SK-N-SH (cell line): ENCODE measurements around the gene NOBOX. TPM values are rescaled to one million over a fixed set of nuclear protein-coding genes. Genes with fewer than 3 reads are reported as not detected.
"Not testable (repeated sequence)": the region's sequence is repeated elsewhere in the genome, so short reads cannot be mapped to it uniquely, and the experiment has no call there.

Experiments
- CTCF ChIA-PET: fragments of 300-600, 350-600 bp; formaldehyde crosslinking; extraction: SDS; loops from one replicate; lab custom pipeline; 2021; lab: Yijun Ruan, JAX
- POLR2A ChIA-PET: fragments of 350-600 bp; sonication (Branson Sonifier 250); formaldehyde crosslinking; extraction: SDS; loops from one replicate; lab custom pipeline; 2020; ENCODE audit warnings: antibody characterized with exemption, inconsistent platforms; lab: Yijun Ruan, JAX
- DNase-seq: peaks from one replicate; pipeline ENCODE4 v3.0.0; 2012
- H2AFZ ChIP-seq: fragments of 200-600 bp; sonication (generic); 2 replicates; pipeline ENCODE4 v1.8.1; 2016; ENCODE audit warnings: antibody characterized with exemption, mild to moderate bottlenecking, low read depth
- H3F3A ChIP-seq: fragments of 200-600 bp; sonication (generic); replicated peaks from 2 replicates; pipeline ENCODE3; 2016; ENCODE audit warnings: antibody characterized with exemption, mild to moderate bottlenecking; ENCODE audit not compliant: insufficient read depth
- H3K27ac ChIP-seq, 2 experiments: fragments of 200-500 bp in 1 of 2; fragments of 200-600 bp in 1 of 2; sonication (Bioruptor generic) in 1 of 2; sonication (generic), shearing (Covaris generic) in 1 of 2; 2 replicates each; pipeline versions ENCODE4 v1.5.1 to v1.6.1; 2014 to 2016; ENCODE audit warnings: low read depth in 2 of 2, inconsistent platforms in 1 of 2, low read length in 1 of 2, mild to moderate bottlenecking in 1 of 2, mixed read lengths in 1 of 2
- H3K27me3 ChIP-seq: fragments of 200-600 bp; sonication (generic), shearing (Covaris generic); 2 replicates; pipeline ENCODE4 v1.6.1; 2016; ENCODE audit warnings: mixed run types; ENCODE audit not compliant: insufficient read depth
- H3K36me3 ChIP-seq, 2 experiments: fragments of 200-500 bp in 1 of 2; fragments of 200-600 bp in 1 of 2; sonication (Bioruptor generic) in 1 of 2; sonication (generic) in 1 of 2; replicated peaks in 1 of 2; 2 replicates each; pipeline versions ENCODE3 to v1.5.1; 2014 to 2016; ENCODE audit warnings: low read length in 1 of 2, mild to moderate bottlenecking in 1 of 2; ENCODE audit not compliant: insufficient read depth in 2 of 2, control insufficient read depth in 1 of 2
- H3K4me1 ChIP-seq, 2 experiments: fragments of 200-500 bp in 1 of 2; fragments of 200-600 bp in 1 of 2; sonication (Bioruptor generic) in 1 of 2; sonication (generic), shearing (Covaris generic) in 1 of 2; 2 replicates each; pipeline versions ENCODE4 v1.5.1 to v1.6.1; 2014 to 2016; ENCODE audit warnings: low read depth in 1 of 2, low read length in 1 of 2, mixed run types in 1 of 2; ENCODE audit not compliant: insufficient read depth in 2 of 2, control insufficient read depth in 1 of 2
- H3K4me2 ChIP-seq: fragments of 200-600 bp; sonication (generic), shearing (Covaris generic); 2 replicates; pipeline ENCODE4 v1.6.1; 2017; ENCODE audit warnings: mixed run types
- H3K4me3 ChIP-seq, 2 experiments: fragments of 200-500 bp in 1 of 2; fragments of 200-600 bp in 1 of 2; sonication (Bioruptor generic) in 1 of 2; sonication (generic), shearing (Covaris generic) in 1 of 2; 2 replicates each; pipeline versions ENCODE4 v1.5.1 to v1.8.1; 2014 to 2016; ENCODE audit warnings: low read depth in 2 of 2, inconsistent platforms in 1 of 2, low read length in 1 of 2, mild to moderate bottlenecking in 1 of 2, mixed read lengths in 1 of 2, moderate library complexity in 1 of 2
- H3K79me2 ChIP-seq: fragments of 200-600 bp; sonication (generic); 2 replicates; pipeline ENCODE4 v1.8.1; 2017; ENCODE audit warnings: mild to moderate bottlenecking; ENCODE audit not compliant: insufficient read depth
- H3K9ac ChIP-seq: fragments of 200-600 bp; sonication (generic); 2 replicates; pipeline ENCODE4 v1.6.1; 2017; ENCODE audit warnings: mixed run types
- H3K9me2 ChIP-seq: fragments of 200-600 bp; sonication (generic); 2 replicates; pipeline ENCODE4 v1.6.1; 2017; ENCODE audit warnings: mixed run types
- H3K9me3 ChIP-seq: fragments of 200-600 bp; sonication (generic); 2 replicates; pipeline ENCODE4 v1.6.1; 2017; ENCODE audit warnings: mixed run types, mild to moderate bottlenecking, moderate library complexity
- H4K20me1 ChIP-seq: fragments of 200-600 bp; sonication (generic); 2 replicates; pipeline ENCODE4 v1.6.1; 2017; ENCODE audit warnings: mild to moderate bottlenecking, mixed run types; ENCODE audit not compliant: insufficient read depth
- CHD2 ChIP-seq: fragments of 150-350 bp; IDR thresholded peaks from 2 replicates; pipeline ENCODE4 v1.6.1; 2018; ENCODE audit warnings: low read length; ENCODE audit not compliant: partially characterized antibody
- FOXJ3 ChIP-seq: sonication (generic); formaldehyde crosslinking; IDR thresholded peaks from 2 replicates; pipeline ENCODE4 v1.5.1; 2020; ENCODE audit warnings: mild to moderate bottlenecking, missing genetic modification reagents
- POLR2AphosphoS5 ChIP-seq: IDR thresholded peaks from 2 replicates; pipeline ENCODE4 v1.6.1; 2012; ENCODE audit warnings: low read depth, low read length
- RCOR1 ChIP-seq: fragments of 150-350 bp; IDR thresholded peaks from 2 replicates; pipeline ENCODE4 v1.6.1; 2017; ENCODE audit warnings: antibody characterized with exemption, low read length
- RFX5 ChIP-seq: IDR thresholded peaks from 2 replicates; pipeline ENCODE4 v1.6.1; 2012; ENCODE audit warnings: mild to moderate bottlenecking, improper control_type of control experiment, low read length
- SMC3 ChIP-seq: IDR thresholded peaks from 2 replicates; pipeline ENCODE4 v1.6.1; 2012; ENCODE audit warnings: low read depth, low read length, improper control_type of control experiment
- WGBS: methylation state at CpG from one replicate; pipeline ENCODE4 v1.1.6; 2017; ENCODE audit warnings: low lambda C conversion rate; 5-methylcytosine and 5-hydroxymethylcytosine counted together
- polyA plus RNA-seq, 3 experiments: library from polyadenylated mRNA; depleted of rRNA; stranded (reverse); fragments of >200 nt; gene quantifications; 2 replicates each; pipeline ENCODE4 v1.2.3, GENCODE V29; 2012
- TF ChIP-seq, protein P1 (sequence below): fragments of 150-350 bp; IDR thresholded peaks from 2 replicates; pipeline ENCODE4 v1.6.1; 2016; ENCODE audit warnings: mild to moderate bottlenecking, low read depth, low read length
- TF ChIP-seq, protein P2 (sequence below): fragments of 150-350 bp; IDR thresholded peaks from 2 replicates; pipeline ENCODE4 v1.6.1; 2017; ENCODE audit warnings: antibody characterized with exemption, low read length, low read depth, borderline replicate concordance

Gene NOBOX
- polyA plus RNA-seq, 1 of the 3 experiments (the other 2 are of a cell fraction): not detected

DNA sequence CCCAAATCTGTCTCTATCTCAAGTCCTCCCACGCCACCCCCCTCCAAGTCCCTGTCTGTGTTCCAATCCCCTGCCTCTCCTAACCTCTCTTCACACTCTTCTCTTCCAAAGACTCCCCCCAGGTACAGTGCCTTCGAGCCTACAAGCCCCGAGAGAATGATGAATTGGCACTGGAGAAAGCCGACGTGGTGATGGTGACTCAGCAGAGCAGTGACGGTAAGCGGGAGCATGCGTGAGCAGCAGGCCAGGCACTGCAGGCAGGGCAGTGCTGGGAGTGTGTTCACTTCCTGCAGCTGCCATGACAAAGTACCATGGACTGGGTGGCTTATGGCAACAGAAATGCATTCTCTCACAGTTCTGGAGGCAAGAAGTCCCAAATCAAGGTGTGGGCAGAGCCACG, 24.8 kb downstream of the NOBOX start:
- H3K36me3 ChIP-seq: no peaks in the 10 kb centered on the region
- no peaks in the 10 kb centered on the region for H3K79me2 ChIP-seq
- no peak overlapping the region for H3K4me3 ChIP-seq
- H2AFZ ChIP-seq: no peak overlapping the region
- no peak overlapping the region for H3K9ac ChIP-seq
- H4K20me1 ChIP-seq: no peaks in the 10 kb centered on the region
- TF ChIP-seq CHD2 (no peak), POLR2AphosphoS5 (no peak), FOXJ3 (CRISPR knock-in tag) (no peak), RCOR1 (no peak), SMC3 (no peak), RFX5 (no peak)
- TF ChIP-seq, protein P1, sequence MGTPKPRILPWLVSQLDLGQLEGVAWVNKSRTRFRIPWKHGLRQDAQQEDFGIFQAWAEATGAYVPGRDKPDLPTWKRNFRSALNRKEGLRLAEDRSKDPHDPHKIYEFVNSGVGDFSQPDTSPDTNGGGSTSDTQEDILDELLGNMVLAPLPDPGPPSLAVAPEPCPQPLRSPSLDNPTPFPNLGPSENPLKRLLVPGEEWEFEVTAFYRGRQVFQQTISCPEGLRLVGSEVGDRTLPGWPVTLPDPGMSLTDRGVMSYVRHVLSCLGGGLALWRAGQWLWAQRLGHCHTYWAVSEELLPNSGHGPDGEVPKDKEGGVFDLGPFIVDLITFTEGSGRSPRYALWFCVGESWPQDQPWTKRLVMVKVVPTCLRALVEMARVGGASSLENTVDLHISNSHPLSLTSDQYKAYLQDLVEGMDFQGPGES: no peak
- TF ChIP-seq, protein P2, sequence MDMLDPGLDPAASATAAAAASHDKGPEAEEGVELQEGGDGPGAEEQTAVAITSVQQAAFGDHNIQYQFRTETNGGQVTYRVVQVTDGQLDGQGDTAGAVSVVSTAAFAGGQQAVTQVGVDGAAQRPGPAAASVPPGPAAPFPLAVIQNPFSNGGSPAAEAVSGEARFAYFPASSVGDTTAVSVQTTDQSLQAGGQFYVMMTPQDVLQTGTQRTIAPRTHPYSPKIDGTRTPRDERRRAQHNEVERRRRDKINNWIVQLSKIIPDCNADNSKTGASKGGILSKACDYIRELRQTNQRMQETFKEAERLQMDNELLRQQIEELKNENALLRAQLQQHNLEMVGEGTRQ: no peak
- H3K27me3 ChIP-seq: peaks cover 6% of the 10 kb centered on the region; the same call in 1 of the 2 replicates
- no peaks in the 10 kb centered on the region for H3K9me3 ChIP-seq
- ChIA-PET CTCF (interaction anchor here (8.6 kb wide), 1 partner anchor 14 kb away, joined by 48 read pairs; no protein-coding TSS in a partner anchor), POLR2A (no interaction called here)
- H3K27ac ChIP-seq: no peak overlapping the region
- no peak overlapping the region for H3K4me2 ChIP-seq
- 29% methylated on average over 9 of the region's 9 CpGs for WGBS
- H3K9me2 ChIP-seq: no peaks in the 10 kb centered on the region
- no peaks in the 10 kb centered on the region for H3K4me1 ChIP-seq
- DNase-seq: no peak
- H3F3A ChIP-seq: no peaks in the 10 kb centered on the region

DNA sequence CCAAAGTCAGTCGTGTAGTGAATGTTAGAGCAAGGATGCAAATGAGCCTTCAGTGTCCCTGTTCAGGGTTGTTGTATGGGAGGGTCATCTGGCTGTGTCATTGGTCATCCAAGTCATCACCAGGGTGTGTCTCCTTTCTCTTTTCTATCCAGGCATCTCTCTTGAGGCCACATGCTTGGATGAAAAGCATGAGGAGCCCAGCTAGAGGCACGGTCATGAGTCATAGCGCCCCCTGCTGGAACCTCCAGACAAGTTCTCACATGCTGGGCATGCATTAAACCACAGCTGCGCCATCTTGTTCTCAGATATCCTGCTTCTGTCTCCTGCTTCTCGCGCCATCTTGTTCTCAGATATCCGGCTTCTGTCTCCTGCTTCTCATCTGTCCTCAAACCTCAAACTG, 34.3 kb downstream of the NOBOX start:
- H3K27ac ChIP-seq, H3K4me2 ChIP-seq, H3K27me3 ChIP-seq, H3K36me3 ChIP-seq, CTCF ChIA-PET, H3K4me3 ChIP-seq, DNase-seq, H3K4me1 ChIP-seq, H3K9ac ChIP-seq, H2AFZ ChIP-seq, H3K79me2 ChIP-seq, H3K9me3 ChIP-seq, POLR2A ChIA-PET, H3K9me2 ChIP-seq, H3F3A ChIP-seq, H4K20me1 ChIP-seq: not testable (repeated sequence)
- 63% methylated on average over 4 of the region's 7 CpGs for WGBS

DNA sequence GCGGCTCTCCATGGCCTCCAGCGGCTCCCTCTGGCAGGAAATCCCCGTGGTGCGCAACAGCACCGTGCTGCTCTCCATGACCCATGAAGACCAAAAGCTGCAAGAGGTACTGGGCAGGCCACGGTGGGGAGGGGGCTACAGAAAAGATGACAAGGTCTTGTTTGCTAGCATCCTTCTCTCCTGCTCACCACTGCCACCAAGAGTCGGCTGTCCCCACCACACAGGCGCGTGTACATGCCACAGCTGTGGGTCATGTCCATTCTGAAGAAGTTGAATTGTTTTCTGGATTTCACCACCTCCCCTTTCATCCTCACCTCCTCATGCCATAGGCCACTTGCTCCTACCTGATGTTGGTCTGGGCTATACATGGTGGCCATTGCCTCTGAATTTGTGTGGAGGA, 36.2 kb downstream of the NOBOX start:
- H3K4me3 ChIP-seq, H3K27ac ChIP-seq, H3F3A ChIP-seq, H3K4me2 ChIP-seq, CTCF ChIA-PET, H3K9me3 ChIP-seq, H2AFZ ChIP-seq, H3K4me1 ChIP-seq, DNase-seq, H3K27me3 ChIP-seq, POLR2A ChIA-PET, H3K36me3 ChIP-seq, H3K9ac ChIP-seq, H3K9me2 ChIP-seq, H4K20me1 ChIP-seq, H3K79me2 ChIP-seq: not testable (repeated sequence)
- WGBS: no CpG with 5 or more reads among the region's 9 CpGs

DNA sequence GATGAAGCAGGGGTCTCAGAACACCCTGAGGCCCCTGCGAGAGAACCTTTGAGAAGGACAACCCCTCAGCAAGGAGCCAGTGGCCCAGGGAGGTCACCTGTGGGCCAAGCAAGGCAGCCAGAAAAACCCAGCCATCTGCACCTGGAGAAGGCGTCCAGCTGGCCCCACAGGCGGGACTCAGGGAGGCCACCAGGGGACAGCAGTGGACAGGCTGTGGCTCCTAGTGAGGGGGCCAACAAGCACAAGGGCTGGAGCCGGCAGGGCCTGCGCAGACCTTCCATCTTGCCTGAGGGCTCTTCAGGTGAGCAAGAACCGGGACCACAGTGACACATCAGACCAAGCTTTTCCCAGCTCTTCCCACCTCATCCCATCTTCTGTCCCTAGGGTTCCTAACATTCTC, 38.0 kb downstream of the NOBOX start:
- H4K20me1 ChIP-seq, H3K79me2 ChIP-seq, H3K9ac ChIP-seq, DNase-seq, H3K4me2 ChIP-seq, H3F3A ChIP-seq, POLR2A ChIA-PET, H3K9me2 ChIP-seq, H3K4me1 ChIP-seq, H3K4me3 ChIP-seq, H2AFZ ChIP-seq, H3K9me3 ChIP-seq, CTCF ChIA-PET, H3K27me3 ChIP-seq, H3K36me3 ChIP-seq, H3K27ac ChIP-seq: not testable (repeated sequence)
- WGBS: no CpG with 5 or more reads among the region's 6 CpGs

DNA sequence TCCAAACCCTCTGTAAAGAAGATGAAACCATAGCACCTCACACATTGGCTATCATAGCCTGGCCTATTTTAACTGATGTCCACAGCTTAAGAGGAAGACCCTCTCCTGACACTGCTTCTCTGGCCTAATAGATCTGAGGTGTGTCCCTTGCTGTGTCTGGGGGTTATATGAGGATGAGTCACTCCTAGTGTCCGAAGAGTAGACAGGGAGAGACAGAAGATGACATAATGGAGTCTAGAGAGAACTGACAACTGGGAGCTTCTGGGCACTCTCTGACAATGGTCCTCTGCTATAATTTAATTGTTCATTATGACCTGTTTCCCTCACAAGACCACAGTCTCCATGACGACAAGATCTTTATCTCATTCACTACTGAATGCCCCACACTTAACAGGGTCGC, 41.4 kb downstream of the NOBOX start:
- H3K4me1 ChIP-seq, H3K4me2 ChIP-seq, POLR2A ChIA-PET, H3K9me3 ChIP-seq, H3K9ac ChIP-seq, H3K27ac ChIP-seq, H3K79me2 ChIP-seq, H3K27me3 ChIP-seq, H4K20me1 ChIP-seq, H3K9me2 ChIP-seq, H3K36me3 ChIP-seq, H2AFZ ChIP-seq, CTCF ChIA-PET, H3F3A ChIP-seq, DNase-seq, H3K4me3 ChIP-seq: not testable (repeated sequence)
- WGBS: no CpG with 5 or more reads among the region's 3 CpGs
